ENCODE measurements around the gene MTCL3.

Gene MTCL3

DNA sequence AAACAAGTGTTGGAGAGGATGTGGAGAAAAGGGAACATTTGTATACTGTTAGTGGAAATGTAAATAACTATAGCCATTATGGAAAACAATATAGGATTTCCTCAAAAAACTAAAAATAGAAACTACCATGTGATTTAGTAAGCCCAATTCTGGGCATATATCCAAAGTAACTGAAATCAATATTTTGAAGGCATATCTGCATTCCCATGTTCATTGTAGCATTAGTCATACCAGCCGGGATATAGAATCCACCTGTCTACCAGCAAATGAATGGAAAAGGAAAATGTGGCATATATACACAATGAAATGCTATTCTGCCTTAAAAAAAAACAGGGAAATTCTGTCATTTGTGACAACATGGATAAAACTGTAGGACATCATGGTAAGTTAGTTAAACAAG, 42.5 kb upstream of the MTCL3 start:
- ATAC-seq (no peak), DNase-seq (no peak)
- intact Hi-C loops (cut with micrococcal nuclease) = no loop called here
- POLR2A ChIA-PET = no interaction called here
- no peaks in the 10 kb centered on the region for H3K36me3 Mint-ChIP-seq (ENCODE audit: low read depth)
- H3K9me3 Mint-ChIP-seq = no peaks in the 10 kb centered on the region
- H3K4me1 Mint-ChIP-seq (ENCODE audit: low read depth) = no peaks in the 10 kb centered on the region
- H3K4me3 Mint-ChIP-seq = no peak overlapping the region
- no peak overlapping the region for H3K27ac Mint-ChIP-seq
- H3K27me3 Mint-ChIP-seq = peaks cover 11% of the 10 kb centered on the region
- TF ChIP-seq, protein P1, sequence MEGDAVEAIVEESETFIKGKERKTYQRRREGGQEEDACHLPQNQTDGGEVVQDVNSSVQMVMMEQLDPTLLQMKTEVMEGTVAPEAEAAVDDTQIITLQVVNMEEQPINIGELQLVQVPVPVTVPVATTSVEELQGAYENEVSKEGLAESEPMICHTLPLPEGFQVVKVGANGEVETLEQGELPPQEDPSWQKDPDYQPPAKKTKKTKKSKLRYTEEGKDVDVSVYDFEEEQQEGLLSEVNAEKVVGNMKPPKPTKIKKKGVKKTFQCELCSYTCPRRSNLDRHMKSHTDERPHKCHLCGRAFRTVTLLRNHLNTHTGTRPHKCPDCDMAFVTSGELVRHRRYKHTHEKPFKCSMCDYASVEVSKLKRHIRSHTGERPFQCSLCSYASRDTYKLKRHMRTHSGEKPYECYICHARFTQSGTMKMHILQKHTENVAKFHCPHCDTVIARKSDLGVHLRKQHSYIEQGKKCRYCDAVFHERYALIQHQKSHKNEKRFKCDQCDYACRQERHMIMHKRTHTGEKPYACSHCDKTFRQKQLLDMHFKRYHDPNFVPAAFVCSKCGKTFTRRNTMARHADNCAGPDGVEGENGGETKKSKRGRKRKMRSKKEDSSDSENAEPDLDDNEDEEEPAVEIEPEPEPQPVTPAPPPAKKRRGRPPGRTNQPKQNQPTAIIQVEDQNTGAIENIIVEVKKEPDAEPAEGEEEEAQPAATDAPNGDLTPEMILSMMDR (IDR thresholded peaks at IDR 0.05) = no peak
- CTCF ChIA-PET = no interaction called here

DNA sequence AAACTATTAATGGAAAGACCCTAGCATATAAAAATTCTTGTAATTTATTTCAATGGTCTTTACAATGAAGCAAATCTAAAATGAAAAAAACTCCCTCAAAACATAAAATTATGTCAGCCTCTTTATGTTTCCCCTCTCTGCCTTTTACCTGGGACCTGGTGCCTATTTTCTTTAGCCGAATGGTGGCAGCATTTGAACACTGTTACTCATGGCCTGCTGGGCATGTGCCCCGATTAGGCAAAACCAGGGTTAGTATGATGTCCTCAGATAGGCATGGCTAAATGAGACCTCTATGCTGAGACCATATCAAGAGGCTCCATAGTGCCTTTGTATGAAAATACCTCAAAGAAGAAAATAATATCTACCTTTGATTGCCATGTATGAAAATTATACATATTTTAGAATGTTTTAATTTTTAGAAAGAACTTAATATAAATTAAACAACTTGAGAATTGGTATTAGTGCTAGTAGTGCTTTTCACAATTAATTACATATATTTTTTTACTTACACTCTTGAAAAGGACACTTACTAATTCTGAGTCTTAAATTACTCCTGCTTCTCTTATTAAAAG, 35.4 kb upstream of the MTCL3 start:
- Mint-ChIP-seq H3K36me3 (ENCODE audit: low read depth) (no peaks in the 10 kb centered on the region), H3K27me3 (peaks cover 16% of the 10 kb centered on the region), H3K27ac (no peak overlapping the region), H3K4me3 (no peak overlapping the region), H3K9me3 (no peaks in the 10 kb centered on the region), H3K4me1 (ENCODE audit: low read depth) (no peaks in the 10 kb centered on the region)
- TF ChIP-seq, protein P1 (IDR thresholded peaks at IDR 0.05) = no peak
- intact Hi-C loops (cut with micrococcal nuclease) = loop anchor here (10.0 kb wide), 1 partner anchor 90 kb away; no protein-coding TSS in a partner anchor
- ChIA-PET CTCF (interaction anchor here (0.7 to 0.8 kb wide), 2 partner anchors 38 to 89 kb away, joined by 3 read pairs; no protein-coding TSS in a partner anchor), POLR2A (no interaction called here)
- DNase-seq (peak; percentile 43), ATAC-seq (peak; percentile 37)

DNA sequence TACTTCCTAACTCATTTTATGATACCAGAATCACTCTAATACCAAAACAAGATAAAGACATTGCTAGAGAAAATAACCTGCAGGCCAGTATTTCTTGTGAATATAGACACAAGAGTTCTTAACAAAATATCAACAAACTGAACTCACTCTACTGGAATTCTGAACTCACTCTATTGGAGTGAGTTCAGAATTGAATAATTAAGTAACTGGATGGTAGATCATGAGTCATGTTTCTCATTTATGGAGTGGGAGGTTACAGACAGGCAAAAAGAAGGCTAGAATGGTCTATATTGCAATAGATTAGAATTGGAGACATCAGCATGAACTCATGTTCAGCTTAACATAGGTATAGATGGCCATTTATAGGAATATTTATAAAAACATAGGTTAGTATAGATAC, 31.3 kb upstream of the MTCL3 start:
- H3K9me3 Mint-ChIP-seq = no peaks in the 10 kb centered on the region
- H3K4me1 Mint-ChIP-seq (ENCODE audit: low read depth) = no peaks in the 10 kb centered on the region
- H3K36me3 Mint-ChIP-seq (ENCODE audit: low read depth) = no peaks in the 10 kb centered on the region
- CTCF ChIA-PET = no interaction called here
- POLR2A ChIA-PET = no interaction called here
- intact Hi-C loops (cut with micrococcal nuclease) = loop anchor here (10.0 kb wide), 1 partner anchor 94 kb away; no protein-coding TSS in a partner anchor
- peaks cover 14% of the 10 kb centered on the region for H3K27me3 Mint-ChIP-seq
- ATAC-seq = no peak
- no peak overlapping the region for H3K4me3 Mint-ChIP-seq
- no peak overlapping the region for H3K27ac Mint-ChIP-seq
- no peak for DNase-seq
- TF ChIP-seq, protein P1 (IDR thresholded peaks at IDR 0.05) = no peak

DNA sequence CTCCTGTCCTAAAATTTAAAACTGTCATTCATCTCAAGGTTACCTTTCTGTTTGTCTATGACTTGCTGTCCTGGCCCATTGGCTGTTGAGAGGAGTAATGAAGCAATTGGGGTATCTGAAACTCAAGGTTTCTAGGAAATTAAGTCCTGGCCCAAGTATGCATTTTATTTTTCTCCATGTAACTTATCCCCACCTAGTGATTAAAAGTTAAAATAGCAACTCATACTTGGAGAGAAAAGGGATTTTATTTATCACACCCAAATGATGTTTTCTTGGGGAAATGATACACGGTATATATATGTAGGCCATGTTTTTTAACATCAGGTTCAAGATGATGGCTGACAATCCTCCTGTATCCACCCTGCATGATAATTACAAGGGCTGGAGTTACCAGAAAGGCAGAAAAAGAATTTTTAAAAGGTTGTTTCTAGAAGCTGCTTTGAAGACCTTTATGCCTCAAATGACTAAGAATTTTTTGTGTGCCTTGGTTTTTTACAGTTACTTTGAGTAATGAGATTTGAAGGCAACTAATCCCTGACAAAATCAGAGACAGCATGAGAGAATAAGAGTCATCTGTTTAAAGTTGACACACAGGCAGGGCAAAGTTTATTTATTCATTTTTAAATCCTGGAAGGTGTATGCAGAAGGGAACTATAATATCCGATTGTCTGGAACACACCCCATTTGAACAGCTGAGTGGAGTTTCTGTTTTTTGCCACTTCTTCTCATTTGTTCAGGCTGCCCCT, 28.9 kb upstream of the MTCL3 start:
- intact Hi-C loops (cut with micrococcal nuclease) = loop anchor here (10.0 kb wide), 1 partner anchor 363 kb away; no protein-coding TSS in a partner anchor

More for the DNA sequence above, 28.9 kb upstream of the MTCL3 start:
- Mint-ChIP-seq H3K36me3 (ENCODE audit: low read depth) (no peaks in the 10 kb centered on the region), H3K4me3 (no peak overlapping the region), H3K4me1 (ENCODE audit: low read depth) (no peaks in the 10 kb centered on the region), H3K27ac (no peak overlapping the region), H3K9me3 (no peaks in the 10 kb centered on the region), H3K27me3 (peaks cover 18% of the 10 kb centered on the region)
- TF ChIP-seq, protein P1 (IDR thresholded peaks at IDR 0.05) = no peak
- ATAC-seq = no peak
- DNase-seq = no peak
- ChIA-PET POLR2A (no interaction called here), CTCF (interaction anchor here (0.9 to 3.9 kb wide), 6 partner anchors 9 to 357 kb away, joined by 3 to 15 read pairs (median 3); no protein-coding TSS in a partner anchor)

All from activated CD8-positive, alpha-beta T cell treated with anti-CD3 and anti-CD28 coated beads for 36 hours (primary cell).